Testis (tissue), 2 donors: ENCODE data around the gene USP48.
"Not testable (repeated sequence)": the region's sequence is repeated elsewhere in the genome, so short reads cannot be mapped to it uniquely, and the experiment has no call there.

Experiments used
- CTCF ChIP-seq, 3 experiments: fragments of 450-650 bp in 2 of 3; fragments of 200-600 bp in 1 of 3; sonication (generic) in 1 of 3; IDR thresholded peaks; one replicate each; pipeline ENCODE4 v1.5.1; 2016 to 2019; ENCODE audit warnings: antibody characterized with exemption in 3 of 3, mild to moderate bottlenecking in 2 of 3, moderate library complexity in 1 of 3
- POLR2A ChIP-seq: fragments of 450-650 bp; IDR thresholded peaks from one replicate; pipeline ENCODE4 v1.6.1; 2017; ENCODE audit warnings: antibody characterized with exemption, mild to moderate bottlenecking, moderate library complexity

- TF ChIP-seq CTCF (IDR thresholded peaks at IDR 0.05); POLR2A: not testable (repeated sequence)
Measured at GRCh38 chr1:21826694-21827093, 43.7 kb upstream of the USP48 start.
